ENCODE measurements around the gene TNFAIP8L3. TPM values are rescaled to one million over a fixed set of nuclear protein-coding genes. Genes with fewer than 3 reads are reported as not detected.

Gene TNFAIP8L3
- polyA plus RNA-seq, 2 of the 4 experiments (the other 2 are of a cell fraction), result 0.26 to 1.8 TPM

GRCh38 chr15:51121118-51121517 is 26.4 kb upstream of the TNFAIP8L3 start:
- ChIA-PET CTCF (interaction anchor here (0.6 to 2.7 kb wide), 4 partner anchors 12 to 17 kb away, joined by 3 to 16 read pairs (median 8); no protein-coding TSS in a partner anchor), POLR2A (no interaction called here)
- H3K27ac ChIP-seq, result peak overlapping the region; percentile 58 to 66; a peak in 5 of 6 replicates
- H3K4me3 ChIP-seq, result no peak overlapping the region
- 47% methylated on average over 2 of the region's 2 CpGs for WGBS (ENCODE audit: missing lambda C conversion rate)
- H3K9me3 ChIP-seq, result peaks cover 9% of the 10 kb centered on the region; the same call in 2 of the 3 replicates
- peak overlapping the region; percentile 45 for H3K4me2 ChIP-seq
- H3K4me1 ChIP-seq, result peaks cover 16% of the 10 kb centered on the region
- no peak for TF ChIP-seq FOSB (CRISPR knock-in tag; IDR thresholded peaks at IDR 0.05)
- TF ChIP-seq PBX3 (IDR thresholded peaks at IDR 0.05), result no peak
- no peak for TF ChIP-seq KDM5A (IDR thresholded peaks at IDR 0.05)
- no peak for TF ChIP-seq POLR2AphosphoS2 (conservative IDR thresholded peaks at IDR 0.05; ENCODE audit: low read length)
- TF ChIP-seq CHD4 (IDR thresholded peaks at IDR 0.05; ENCODE audit: borderline replicate concordance), result no peak
- TF ChIP-seq NFE2L2 (conservative IDR thresholded peaks at IDR 0.05; ENCODE audit: low read length), result no peak
- TF ChIP-seq CBX2 (IDR thresholded peaks at IDR 0.05; ENCODE audit: borderline replicate concordance, low read depth), result no peak
- TF ChIP-seq MAZ (IDR thresholded peaks at IDR 0.05; ENCODE audit: borderline replicate concordance, low read depth, low read length), result no peak
- no peak for TF ChIP-seq REST (IDR thresholded peaks at IDR 0.05)
- TF ChIP-seq HOXA7 (CRISPR knock-in tag; IDR thresholded peaks at IDR 0.05), result no peak
- TF ChIP-seq ZNF302 (CRISPR knock-in tag; IDR thresholded peaks at IDR 0.05), result no peak
- peak; percentile 98 for TF ChIP-seq ESRRA (IDR thresholded peaks at IDR 0.05; ENCODE audit: borderline replicate concordance, low read length)
- TF ChIP-seq FOSL2 (IDR thresholded peaks at IDR 0.05), result peak; percentile 48; the same call in 1 of the 2 replicates
- peak; percentile 90 for TF ChIP-seq FOSL2 (CRISPR knock-in tag; IDR thresholded peaks at IDR 0.05)
- no peak for TF ChIP-seq RARB (CRISPR knock-in tag; IDR thresholded peaks at IDR 0.05)
- TF ChIP-seq NR3C1 (IDR thresholded peaks at IDR 0.05), result no peak
- TF ChIP-seq HOXB5 (CRISPR knock-in tag; IDR thresholded peaks at IDR 0.05), result no peak
- peak; percentile 53; the same call in 1 of the 2 replicates for TF ChIP-seq JUNB (IDR thresholded peaks at IDR 0.05)
- no peak for TF ChIP-seq CHD2 (IDR thresholded peaks at IDR 0.05; ENCODE audit: low read length, partially characterized antibody)
- TF ChIP-seq RAD21 (conservative IDR thresholded peaks at IDR 0.05 in 1 of 2, IDR thresholded peaks at IDR 0.05 in 1 of 2), result no peak
- peak; percentile 9; the same call in 1 of the 3 replicates for TF ChIP-seq SMC3 (IDR thresholded peaks at IDR 0.05)
- TF ChIP-seq JUN (IDR thresholded peaks at IDR 0.05), result no peak
- TF ChIP-seq ELK1 (IDR thresholded peaks at IDR 0.05; ENCODE audit: low read depth, low read length), result no peak
- FAIRE-seq (peak; percentile 70), DNase-seq (ENCODE audit: low read depth in 1 of 2, low spot score in 1 of 2) (peak; percentile 71 to 85), ATAC-seq (peak; percentile 99 to 100)
